Endothelial cell of umbilical vein (primary cell): Measurements from ENCODE around the gene NTMT1. TPM values are rescaled to one million over a fixed set of nuclear protein-coding genes. Genes with fewer than 3 reads are reported as not detected.

Experiments
- BruUV-seq: library from RNA; stranded (reverse); fragments of 400-500 nt; replicated peaks from 2 replicates; lab custom pipeline; 2021; lab: Mats Ljungman, UMichigan
- CTCF ChIA-PET: fragments of 300-600, 350-600 bp; sonication (Branson Sonifier 250); formaldehyde crosslinking; loops from one replicate; lab custom pipeline; 2021; ENCODE audit warnings: antibody characterized with exemption, inconsistent platforms; lab: Charles Lee
- POLR2A ChIA-PET: fragments of 300-600, 350-600 bp; sonication (Branson Sonifier 250); formaldehyde crosslinking; loops from one replicate; lab custom pipeline; 2021; ENCODE audit warnings: antibody characterized with exemption, inconsistent platforms; lab: Charles Lee
- DNase-seq: peaks from one replicate; pipeline ENCODE4 v3.0.0-alpha.2; 2011; ENCODE audit warnings: low read depth, low spot score
- FAIRE-seq: peaks from 2 replicates; lab custom pipeline; 2011; peaks lifted over from hg19 to GRCh38; lab: Jason Lieb, UNC
- H2AFZ ChIP-seq: 2 replicates; pipeline ENCODE4 v1.6.0; 2012; ENCODE audit warnings: low read depth, low read length, control low read depth, inconsistent platforms
- H3K27ac ChIP-seq: 2 replicates; pipeline ENCODE4 v1.5.1; 2011; ENCODE audit warnings: low read depth, mild to moderate bottlenecking, control low read depth, low read length, moderate library complexity; ENCODE audit not compliant: insufficient read depth
- H3K27me3 ChIP-seq, 2 experiments: 2 replicates each; pipeline versions ENCODE4 v1.6.0 to v1.6.1; 2011; ENCODE audit warnings: low read length in 2 of 2, mixed read lengths in 1 of 2; ENCODE audit not compliant: control insufficient read depth in 2 of 2, insufficient read depth in 2 of 2
- H3K36me3 ChIP-seq, 2 experiments: 2 replicates in 1 of 2; 3 replicates in 1 of 2; pipeline ENCODE4 v1.5.1; 2011; ENCODE audit warnings: low read length in 2 of 2, mild to moderate bottlenecking in 1 of 2, moderate library complexity in 1 of 2; ENCODE audit not compliant: control insufficient read depth in 2 of 2, insufficient read depth in 2 of 2; ENCODE audit errors: extremely low read depth in 1 of 2
- H3K4me1 ChIP-seq: 3 replicates; pipeline ENCODE4 v1.5.1; 2011; ENCODE audit warnings: mild to moderate bottlenecking, low read length; ENCODE audit not compliant: control insufficient read depth, insufficient read depth; ENCODE audit errors: extremely low read depth
- H3K4me2 ChIP-seq: 2 replicates; pipeline ENCODE4 v1.6.1; 2011; ENCODE audit warnings: low read length, control low read depth, mixed read lengths; ENCODE audit not compliant: insufficient read depth
- H3K4me3 ChIP-seq, 3 experiments: fragments of 200-600 bp in 1 of 3; sonication (generic), shearing (Covaris generic) in 1 of 3; replicated peaks in 1 of 3; 2 replicates each; pipeline ENCODE4 v1.5.1; 2011 to 2016; ENCODE audit warnings: control low read depth in 3 of 3, low read length in 3 of 3, mild to moderate bottlenecking in 2 of 3, inconsistent platforms in 1 of 3, low read depth in 1 of 3, moderate library complexity in 1 of 3; ENCODE audit not compliant: insufficient read depth in 1 of 3
- H3K79me2 ChIP-seq: 2 replicates; pipeline ENCODE4 v1.6.0; 2012; ENCODE audit warnings: low read length, inconsistent platforms; ENCODE audit not compliant: control insufficient read depth, insufficient read depth
- H3K9ac ChIP-seq: replicated peaks from 2 replicates; pipeline ENCODE3; 2011; ENCODE audit warnings: low read length, control low read depth; ENCODE audit not compliant: insufficient read depth; ENCODE audit errors: extremely low read depth
- H3K9me1 ChIP-seq: replicated peaks from 3 replicates; pipeline ENCODE4 v1.6.0; 2011; ENCODE audit warnings: mild to moderate bottlenecking, low read length; ENCODE audit not compliant: control insufficient read depth, insufficient read depth; ENCODE audit errors: extremely low read depth
- H3K9me3 ChIP-seq: replicated peaks from 2 replicates; pipeline ENCODE4 v1.5.1; 2012; ENCODE audit warnings: low read length, inconsistent platforms; ENCODE audit not compliant: control insufficient read depth, insufficient read depth
- H4K20me1 ChIP-seq: replicated peaks from 2 replicates; pipeline ENCODE3; 2011; ENCODE audit warnings: mild to moderate bottlenecking, low read length; ENCODE audit not compliant: control insufficient read depth, insufficient read depth; ENCODE audit errors: extremely low read depth
- CTCF ChIP-seq, 2 donors: IDR thresholded peaks; 1 replicate in 1 of 2; 2 replicates in 1 of 2; pipeline ENCODE4 v1.5.1; 2011; ENCODE audit warnings: low read length in 2 of 2, mild to moderate bottlenecking in 2 of 2, moderate library complexity in 2 of 2, control low read depth in 1 of 2, inconsistent platforms in 1 of 2, low read depth in 1 of 2; ENCODE audit not compliant: insufficient read depth in 1 of 2; ENCODE audit errors: extremely low read depth in 1 of 2
- EZH2 ChIP-seq: IDR thresholded peaks from 2 replicates; pipeline ENCODE4 v1.6.1; 2012; ENCODE audit warnings: borderline replicate concordance, low read depth, mild to moderate bottlenecking, moderate library complexity, low read length, inconsistent platforms; ENCODE audit not compliant: severe bottlenecking
- FOS ChIP-seq: IDR thresholded peaks from 2 replicates; pipeline ENCODE4 v1.6.1; 2011; ENCODE audit warnings: mild to moderate bottlenecking, low read length, moderate library complexity, borderline replicate concordance; ENCODE audit not compliant: insufficient read depth
- GATA2 ChIP-seq: IDR thresholded peaks from 2 replicates; pipeline ENCODE4 v1.7.0; 2011; ENCODE audit warnings: low read depth, mild to moderate bottlenecking, moderate library complexity, mixed read lengths, low read length; ENCODE audit not compliant: insufficient read length, insufficient read depth
- JUN ChIP-seq: IDR thresholded peaks from 2 replicates; pipeline ENCODE4 v1.6.1; 2011; ENCODE audit warnings: borderline replicate concordance, low read depth; ENCODE audit not compliant: insufficient read length, insufficient read depth
- MYC ChIP-seq: IDR thresholded peaks from one replicate; pipeline ENCODE4 v1.6.1; 2011; ENCODE audit warnings: mild to moderate bottlenecking, low read depth, low read length
- POLR2A ChIP-seq: IDR thresholded peaks from 2 replicates; pipeline ENCODE4 v1.6.1; 2012; ENCODE audit warnings: low read depth, mild to moderate bottlenecking, control low read depth, low read length
- POLR2AphosphoS5 ChIP-seq: IDR thresholded peaks from 2 replicates; pipeline ENCODE4 v1.6.1; 2012; ENCODE audit warnings: low read depth, mild to moderate bottlenecking, control low read depth, low read length, moderate library complexity; ENCODE audit not compliant: insufficient read depth
- dilution Hi-C: fragments of 300-500 bp; cut with MboI; formaldehyde crosslinking; loops from one replicate; pipeline ENCODE4 v1.15.0; 2019; ENCODE audit warnings: low sequenced_read_pairs; ENCODE audit not compliant: extremely low pct_ligation_motif_present
- intact Hi-C: fragments of 100-400 bp; cut with micrococcal nuclease; formaldehyde crosslinking; loops from one replicate; pipeline ENCODE4 v1.10.0; 2022
- polyA plus RNA-seq, 4 experiments: library from polyadenylated mRNA; depleted of rRNA in 3 of 4; stranded (reverse) in 3 of 4; unstranded in 1 of 4; fragments of >200 nt; gene quantifications; 2 replicates each; pipeline versions ENCODE4 v1.2.1 to v1.2.3, GENCODE V29; 2011 to 2012; ENCODE audit warnings: missing spikeins in 1 of 4
- total RNA-seq: library from RNA; stranded (reverse); gene quantifications from 2 replicates; pipeline ENCODE4 v1.2.3, GENCODE V29; 2021
- TF ChIP-seq, protein P1 (sequence below): IDR thresholded peaks from 2 replicates; pipeline ENCODE4 v1.6.1; 2011; ENCODE audit not compliant: insufficient read depth, insufficient read length

The NTMT1 gene
- total and polyA plus RNA-seq, 2 donors (not counting 3 experiments of a cell fraction or from before 2014, with no cell fraction given): 47.6 to 58.3 TPM

DNA sequence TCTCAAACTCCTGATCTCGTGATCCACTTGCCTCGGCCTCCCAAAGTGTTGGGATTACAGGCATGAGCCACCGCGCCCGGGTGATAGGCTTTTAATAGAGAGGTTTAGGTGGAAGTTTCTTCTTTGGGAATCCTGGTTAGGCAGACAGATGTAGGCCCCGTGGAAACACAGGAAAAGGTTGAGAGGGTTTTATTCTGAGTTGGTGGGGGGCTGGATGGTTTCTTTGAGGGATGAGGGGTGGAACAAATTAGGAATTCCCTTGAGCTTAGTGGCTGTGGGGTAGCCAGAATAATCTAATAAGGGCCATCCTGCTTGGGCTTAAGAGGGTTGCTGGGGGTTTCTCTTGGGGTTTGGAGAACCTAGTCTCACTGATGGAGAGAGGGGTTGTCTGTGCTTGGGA is 35.5 kb upstream of the NTMT1 start:
- Histone ChIP-seq H2AFZ (no peak overlapping the region), H3K4me2 (no peak overlapping the region), H3K9ac (no peak overlapping the region), H3K36me3 (no peaks in the 10 kb centered on the region), H3K4me3 (no peak overlapping the region), H3K27ac (no peak overlapping the region), H3K4me1 (no peaks in the 10 kb centered on the region), H3K9me3 (no peaks in the 10 kb centered on the region), H4K20me1 (no peaks in the 10 kb centered on the region), H3K27me3 (peaks cover 0 to 3% of the 10 kb centered on the region in 2 experiments), H3K9me1 (no peaks in the 10 kb centered on the region), H3K79me2 (no peaks in the 10 kb centered on the region)
- CTCF ChIA-PET: interaction anchor here (2.1 kb wide), 1 partner anchor 451 kb away, joined by 4 read pairs; no protein-coding TSS in a partner anchor
- TF ChIP-seq GATA2: no peak
- no peak for TF ChIP-seq EZH2
- no peak for TF ChIP-seq MYC
- no peak for TF ChIP-seq POLR2AphosphoS5
- no peak for TF ChIP-seq POLR2A
- no peak for TF ChIP-seq JUN
- TF ChIP-seq CTCF (IDR thresholded peaks at IDR 0.05; ENCODE audit: extremely low read depth in 1 of 2, insufficient read depth in 1 of 2, low read depth in 1 of 2, low read length in 2 of 2): no peak
- TF ChIP-seq FOS: no peak
- TF ChIP-seq, protein P1, sequence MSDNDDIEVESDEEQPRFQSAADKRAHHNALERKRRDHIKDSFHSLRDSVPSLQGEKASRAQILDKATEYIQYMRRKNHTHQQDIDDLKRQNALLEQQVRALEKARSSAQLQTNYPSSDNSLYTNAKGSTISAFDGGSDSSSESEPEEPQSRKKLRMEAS: no peak
- no peak for FAIRE-seq
- intact Hi-C loops (no loop called here), dilution Hi-C loops (no loop called here)
- POLR2A ChIA-PET: no interaction called here
- no peak for DNase-seq
- no TSS peak for BruUV-seq
